Stimulated activated CD4-positive, alpha-beta T cell treated with anti-CD3 and anti-CD28 coated beads, Interleukin-15, amount 100 ng/mL, for 48 hours (primary cell): ENCODE results near the gene AGMO.

Source experiments
- DNase-seq, 2 donors: peaks; one replicate each; pipeline ENCODE4 v3.0.0-alpha.2; 2020; ENCODE audit warnings: low read depth in 2 of 2

AGMO gene

GRCh38 chr7:15503603-15504290 is 58.1 kb downstream of the AGMO start:
- DNase-seq, result no peak

- no peak for DNase-seq
Measured at GRCh38 chr7:15498465-15498864, 63.4 kb downstream of the AGMO start.

GRCh38 chr7:15495170-15495569 is 66.6 kb downstream of the AGMO start:
- DNase-seq, result no peak

- DNase-seq, result no peak
Measured at GRCh38 chr7:15494711-15495110, 67.1 kb downstream of the AGMO start.

GRCh38 chr7:15491361-15491760 is 70.5 kb downstream of the AGMO start:
- no peak for DNase-seq

GRCh38 chr7:15490291-15490690 is 71.5 kb downstream of the AGMO start:
- DNase-seq, result no peak

GRCh38 chr7:15489861-15490260 is 72.0 kb downstream of the AGMO start:
- DNase-seq, result no peak

GRCh38 chr7:15489383-15489782 is 72.4 kb downstream of the AGMO start:
- DNase-seq, result no peak

- no peak for DNase-seq
Measured at GRCh38 chr7:15488401-15488800, 73.4 kb downstream of the AGMO start.

- no peak for DNase-seq
Measured at GRCh38 chr7:15487896-15488295, 73.9 kb downstream of the AGMO start.

GRCh38 chr7:15485998-15486397 is 75.8 kb downstream of the AGMO start:
- no peak for DNase-seq

GRCh38 chr7:15485431-15485830 is 76.4 kb downstream of the AGMO start:
- DNase-seq, result no peak

- no peak for DNase-seq
Measured at GRCh38 chr7:15481132-15481531, 80.7 kb downstream of the AGMO start.

- no peak for DNase-seq
Measured at GRCh38 chr7:15478401-15478800, 83.4 kb downstream of the AGMO start.

GRCh38 chr7:15476531-15476918 is 85.3 kb downstream of the AGMO start:
- no peak for DNase-seq

GRCh38 chr7:15475808-15476530 is 85.8 kb downstream of the AGMO start:
- DNase-seq, result no peak

GRCh38 chr7:15471669-15471950 is 90.2 kb downstream of the AGMO start:
- no peak for DNase-seq

GRCh38 chr7:15470825-15471668 is 90.8 kb downstream of the AGMO start:
- DNase-seq, result no peak

GRCh38 chr7:15464667-15465121 is 97.1 kb downstream of the AGMO start:
- no peak for DNase-seq

- DNase-seq, result no peak
Measured at GRCh38 chr7:15463801-15464666, 97.8 kb downstream of the AGMO start.

- DNase-seq, result no peak
Measured at GRCh38 chr7:15462721-15463389, 99.0 kb downstream of the AGMO start.
